ENCODE results near the gene CEP112.

DNA sequence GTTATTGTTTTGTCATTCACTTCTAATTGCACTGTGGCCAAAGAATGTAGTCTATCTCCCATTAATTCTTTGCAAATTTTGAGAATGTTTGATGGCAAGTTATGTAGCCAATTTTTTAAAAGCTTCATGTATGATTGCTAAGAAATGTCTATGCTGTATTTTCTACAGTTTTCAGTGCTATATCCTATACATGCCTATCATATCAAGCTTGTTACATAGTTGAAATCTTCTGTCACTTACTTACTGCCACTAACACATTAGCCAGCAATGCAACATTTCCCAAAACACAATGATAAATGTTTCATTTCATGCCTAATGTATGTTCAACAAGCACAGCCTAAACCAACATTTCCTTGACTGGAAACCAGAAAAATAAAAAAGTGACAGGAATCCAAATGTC lies 338.1 kb downstream of the CEP112 start:
- TF ChIP-seq, protein P1, sequence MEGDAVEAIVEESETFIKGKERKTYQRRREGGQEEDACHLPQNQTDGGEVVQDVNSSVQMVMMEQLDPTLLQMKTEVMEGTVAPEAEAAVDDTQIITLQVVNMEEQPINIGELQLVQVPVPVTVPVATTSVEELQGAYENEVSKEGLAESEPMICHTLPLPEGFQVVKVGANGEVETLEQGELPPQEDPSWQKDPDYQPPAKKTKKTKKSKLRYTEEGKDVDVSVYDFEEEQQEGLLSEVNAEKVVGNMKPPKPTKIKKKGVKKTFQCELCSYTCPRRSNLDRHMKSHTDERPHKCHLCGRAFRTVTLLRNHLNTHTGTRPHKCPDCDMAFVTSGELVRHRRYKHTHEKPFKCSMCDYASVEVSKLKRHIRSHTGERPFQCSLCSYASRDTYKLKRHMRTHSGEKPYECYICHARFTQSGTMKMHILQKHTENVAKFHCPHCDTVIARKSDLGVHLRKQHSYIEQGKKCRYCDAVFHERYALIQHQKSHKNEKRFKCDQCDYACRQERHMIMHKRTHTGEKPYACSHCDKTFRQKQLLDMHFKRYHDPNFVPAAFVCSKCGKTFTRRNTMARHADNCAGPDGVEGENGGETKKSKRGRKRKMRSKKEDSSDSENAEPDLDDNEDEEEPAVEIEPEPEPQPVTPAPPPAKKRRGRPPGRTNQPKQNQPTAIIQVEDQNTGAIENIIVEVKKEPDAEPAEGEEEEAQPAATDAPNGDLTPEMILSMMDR (conservative IDR thresholded peaks at IDR 0.05 in 1 of 2, IDR thresholded peaks at IDR 0.05 in 1 of 2; ENCODE audit: low read depth in 1 of 2, low read length in 2 of 2), result no peak
- no peak for TF ChIP-seq EZH2 (IDR thresholded peaks at IDR 0.05; ENCODE audit: low read length, missing control alignments)

Data from fibroblast of lung (primary cell).